ENCODE measurements around the gene NPAS3. TPM values are rescaled to one million over a fixed set of nuclear protein-coding genes. Genes with fewer than 3 reads are reported as not detected.

Gene NPAS3
- polyA plus RNA-seq, 4 donors, result 8.2 to 8.6 (median 8.5) TPM

DNA sequence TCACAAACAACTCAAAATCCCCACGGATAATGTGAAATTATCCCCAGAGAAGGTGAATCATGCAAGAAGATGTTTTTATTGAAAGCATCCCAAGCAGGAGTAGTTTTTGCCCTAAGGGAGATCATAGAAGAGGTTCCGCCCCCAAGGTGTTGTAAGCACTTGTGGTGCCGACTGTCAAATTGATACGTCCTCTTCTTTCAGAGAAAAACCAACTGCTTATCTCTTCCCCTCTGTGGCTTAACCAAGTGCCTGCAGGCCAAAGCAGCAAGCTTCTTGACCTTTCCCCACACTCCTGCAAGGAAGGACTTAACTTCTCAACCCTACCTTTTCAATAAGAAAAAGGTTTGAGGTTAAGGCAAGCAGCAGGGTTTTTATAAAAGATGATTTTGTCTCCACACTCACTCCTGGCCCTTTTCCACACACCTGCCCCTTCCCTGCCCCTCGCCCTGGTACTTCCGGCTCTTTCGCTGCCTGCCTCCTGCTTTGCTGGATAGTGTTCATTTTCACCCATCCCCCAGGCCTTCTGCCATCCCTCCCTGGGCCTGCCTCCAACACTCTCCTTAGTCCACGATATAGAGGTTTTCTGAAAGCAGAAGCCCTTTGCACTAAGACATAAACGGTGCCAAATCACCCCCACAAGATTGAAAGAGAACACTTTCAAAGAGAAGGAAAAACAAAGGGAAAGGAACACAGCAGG, 897.7 kb downstream of the NPAS3 start:
- no peak for DNase-seq (ENCODE audit: low read depth in 4 of 4, low spot score in 2 of 4)

DNA sequence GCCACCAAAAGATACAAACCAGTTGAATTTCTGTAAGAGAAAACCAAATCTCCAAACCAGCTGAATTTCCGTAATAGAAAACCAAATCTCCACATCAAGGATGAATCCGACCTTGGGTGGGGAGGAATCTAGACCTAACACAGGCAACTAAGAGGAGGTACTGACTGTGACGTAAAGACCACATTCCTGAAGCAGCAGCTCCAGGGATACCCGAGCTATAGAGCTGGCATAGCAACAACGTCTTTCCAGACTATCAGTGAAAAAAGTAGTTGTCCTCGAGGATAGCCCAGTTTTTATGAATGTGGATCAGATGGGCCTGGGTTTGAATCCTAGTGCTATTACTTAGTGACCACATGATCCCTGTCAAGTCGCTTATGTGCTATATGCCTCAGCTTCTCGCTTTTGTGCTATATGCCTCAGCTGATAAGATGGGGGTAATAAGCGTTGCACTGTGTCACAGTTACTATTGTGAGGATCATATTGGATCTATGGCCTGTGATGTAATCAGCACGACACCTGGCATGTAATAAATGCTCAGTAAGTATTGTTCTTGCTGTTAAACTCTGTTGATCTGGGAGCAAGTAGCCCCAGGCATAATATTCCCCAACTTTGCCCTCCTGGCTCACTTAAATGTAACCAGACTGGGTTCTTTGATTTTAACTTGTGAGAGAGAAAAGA, 898.4 kb downstream of the NPAS3 start:
- no peak for DNase-seq (ENCODE audit: low read depth in 4 of 4, low spot score in 2 of 4)

- no peak for DNase-seq (ENCODE audit: low read depth in 4 of 4, low spot score in 2 of 4)
Observed at GRCh38 chr14:33837943-33838683, 899.4 kb downstream of the NPAS3 start.

DNA sequence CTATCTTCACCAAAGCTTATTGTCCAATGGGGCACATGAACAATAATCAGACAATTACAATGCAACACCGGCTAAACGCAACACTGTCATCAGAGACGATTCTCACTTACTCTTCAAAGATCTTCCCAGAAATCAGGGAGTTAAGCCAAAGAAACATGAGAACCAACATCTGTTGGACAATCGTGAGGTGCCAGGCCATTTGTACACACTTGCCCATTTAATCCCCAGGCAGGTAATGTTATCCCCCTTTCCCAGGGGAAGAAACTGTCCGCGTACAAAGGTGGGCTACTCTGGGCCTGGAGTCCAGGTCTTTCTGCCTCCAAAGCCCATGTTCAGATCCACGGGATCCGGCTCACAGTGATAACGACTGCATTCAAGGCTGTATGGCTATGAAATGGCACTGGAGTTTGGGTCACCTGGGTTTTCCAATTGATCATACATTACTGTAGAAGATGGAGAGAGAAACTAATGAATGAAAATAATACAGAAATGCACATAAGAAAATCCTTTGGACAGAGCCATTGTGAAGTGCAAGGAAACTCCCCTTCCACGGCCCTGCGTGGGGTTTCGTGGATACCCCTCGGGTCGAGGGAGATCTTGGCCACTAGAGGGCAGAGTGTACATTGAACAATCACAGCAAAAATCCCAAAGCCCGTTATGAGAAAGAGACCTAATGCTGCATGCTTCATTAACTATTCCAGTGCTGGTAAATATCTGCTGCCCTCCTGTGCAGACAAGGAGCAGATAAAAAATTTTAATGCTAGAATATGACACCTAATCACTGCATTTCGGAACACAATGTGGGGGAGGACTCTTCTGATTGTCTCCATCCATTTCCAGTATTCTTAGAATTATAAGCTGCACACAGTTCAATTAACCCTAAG, 900.8 kb downstream of the NPAS3 start:
- peak in 2 of 4 donors; percentile 27 to 31 for DNase-seq (ENCODE audit: low read depth in 4 of 4, low spot score in 2 of 4)

DNA sequence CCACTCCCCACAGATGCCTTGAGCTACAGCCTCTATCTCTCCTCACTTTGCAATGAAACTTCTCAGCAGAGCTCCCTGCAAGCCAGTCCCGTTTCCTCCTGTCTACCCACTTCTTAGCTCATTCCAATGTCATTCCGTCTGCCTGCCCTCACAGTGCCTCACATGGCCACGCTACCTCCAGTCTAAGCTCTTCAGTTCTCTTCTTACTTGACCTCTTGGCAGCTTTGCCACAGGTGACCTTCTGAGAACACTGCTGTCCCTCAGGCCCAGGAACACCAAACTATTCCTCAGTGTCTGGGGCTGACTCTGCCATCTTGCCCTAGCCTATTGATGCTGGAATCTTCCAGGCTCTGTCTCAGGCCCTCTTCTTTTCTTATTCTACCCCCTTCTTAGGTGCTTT, 902.1 kb downstream of the NPAS3 start:
- DNase-seq (ENCODE audit: low read depth in 4 of 4, low spot score in 2 of 4), result no peak

GRCh38 chr14:33842299-33842698, 903.6 kb downstream of the NPAS3 start:
- no peak for DNase-seq (ENCODE audit: low read depth in 4 of 4, low spot score in 2 of 4)

GRCh38 chr14:33844118-33844517, 905.4 kb downstream of the NPAS3 start:
- DNase-seq (ENCODE audit: low read depth in 4 of 4, low spot score in 2 of 4), result no peak

GRCh38 chr14:33846100-33846824, 907.6 kb downstream of the NPAS3 start:
- no peak for DNase-seq (ENCODE audit: low read depth in 4 of 4, low spot score in 2 of 4)

DNA sequence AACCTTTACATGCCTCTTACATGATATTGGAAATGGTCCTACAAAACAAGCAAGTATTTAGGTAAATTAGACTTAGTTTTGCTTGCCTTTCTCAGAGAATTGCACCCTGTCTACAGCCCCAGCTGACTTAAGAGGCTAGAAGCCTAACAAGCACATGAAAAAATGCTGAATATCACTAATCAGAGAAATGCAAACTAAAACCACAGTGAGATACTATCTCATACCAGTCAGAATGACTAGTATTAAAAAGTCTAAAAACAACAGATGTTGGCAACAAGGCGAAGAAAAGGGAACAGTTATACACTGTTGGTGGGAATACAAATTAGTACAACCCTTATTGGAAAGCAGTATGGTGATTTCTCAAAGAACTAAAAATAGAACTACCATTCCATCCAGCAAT, 908.4 kb downstream of the NPAS3 start:
- no peak for DNase-seq (ENCODE audit: low read depth in 4 of 4, low spot score in 2 of 4)

- no peak for DNase-seq (ENCODE audit: low read depth in 4 of 4, low spot score in 2 of 4)
Observed at GRCh38 chr14:33848009-33848408, 909.3 kb downstream of the NPAS3 start.

- DNase-seq (ENCODE audit: low read depth in 4 of 4, low spot score in 2 of 4), result peak in 3 of 4 donors; percentile 32 to 70 (median 42)
Observed at GRCh38 chr14:33848706-33849454, 910.2 kb downstream of the NPAS3 start.

- DNase-seq (ENCODE audit: low read depth in 4 of 4, low spot score in 2 of 4), result no peak
Observed at GRCh38 chr14:33849455-33849801, 910.7 kb downstream of the NPAS3 start.

- DNase-seq (ENCODE audit: low read depth in 4 of 4, low spot score in 2 of 4), result no peak
Observed at GRCh38 chr14:33850826-33851225, 912.1 kb downstream of the NPAS3 start.

DNA sequence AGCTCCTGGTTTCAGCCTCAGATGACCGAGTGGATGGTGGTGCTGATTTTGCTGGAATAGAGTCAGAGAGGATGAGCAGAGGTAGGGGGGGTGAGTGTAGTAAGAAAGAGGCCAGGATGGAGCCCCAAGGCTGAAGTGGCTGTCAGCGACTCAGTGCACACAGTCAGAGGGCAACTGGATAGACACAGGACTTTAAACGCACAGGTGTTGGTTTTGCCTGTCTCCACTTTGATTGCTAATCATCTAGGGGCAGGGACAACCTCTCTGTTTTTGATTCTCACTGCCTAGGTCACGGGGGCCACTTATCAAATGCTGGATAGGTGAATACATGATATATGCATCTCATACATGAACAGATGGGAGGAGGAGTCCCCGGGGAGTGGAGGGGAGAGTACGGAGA, 912.7 kb downstream of the NPAS3 start:
- DNase-seq (ENCODE audit: low read depth in 4 of 4, low spot score in 2 of 4), result no peak

DNA sequence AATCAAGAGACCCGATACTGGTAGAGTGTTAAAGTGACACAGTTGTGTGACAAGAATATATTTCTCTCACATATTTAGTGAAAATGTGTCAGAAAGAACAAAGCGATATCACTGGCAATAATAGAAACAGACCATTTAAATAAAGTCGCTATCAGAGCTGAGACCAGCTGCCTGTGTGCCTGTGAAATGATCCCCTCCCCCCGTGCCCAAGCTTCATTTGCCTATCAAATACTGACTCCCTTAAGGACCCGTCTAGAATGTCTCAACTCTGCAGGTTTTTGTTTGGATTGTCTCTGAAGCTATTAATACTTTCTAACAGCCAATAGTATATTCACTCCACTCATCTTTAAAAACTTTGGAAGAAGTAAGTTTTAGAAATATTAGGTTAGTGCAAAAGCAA, 913.3 kb downstream of the NPAS3 start:
- DNase-seq (ENCODE audit: low read depth in 4 of 4, low spot score in 2 of 4), result no peak

Measured in left renal cortex interstitium (tissue), 4 donors.